HG02938 (cell line): ENCODE results near the gene LRRFIP1.

Source experiments
- ATAC-seq: cut with Tn5 transposase; IDR thresholded peaks from one replicate; pipeline ENCODE4 v1.9.1; 2021; ENCODE audit warnings: mild to moderate bottlenecking, moderate library complexity; ENCODE audit not compliant: unreplicated experiment

Gene LRRFIP1

DNA sequence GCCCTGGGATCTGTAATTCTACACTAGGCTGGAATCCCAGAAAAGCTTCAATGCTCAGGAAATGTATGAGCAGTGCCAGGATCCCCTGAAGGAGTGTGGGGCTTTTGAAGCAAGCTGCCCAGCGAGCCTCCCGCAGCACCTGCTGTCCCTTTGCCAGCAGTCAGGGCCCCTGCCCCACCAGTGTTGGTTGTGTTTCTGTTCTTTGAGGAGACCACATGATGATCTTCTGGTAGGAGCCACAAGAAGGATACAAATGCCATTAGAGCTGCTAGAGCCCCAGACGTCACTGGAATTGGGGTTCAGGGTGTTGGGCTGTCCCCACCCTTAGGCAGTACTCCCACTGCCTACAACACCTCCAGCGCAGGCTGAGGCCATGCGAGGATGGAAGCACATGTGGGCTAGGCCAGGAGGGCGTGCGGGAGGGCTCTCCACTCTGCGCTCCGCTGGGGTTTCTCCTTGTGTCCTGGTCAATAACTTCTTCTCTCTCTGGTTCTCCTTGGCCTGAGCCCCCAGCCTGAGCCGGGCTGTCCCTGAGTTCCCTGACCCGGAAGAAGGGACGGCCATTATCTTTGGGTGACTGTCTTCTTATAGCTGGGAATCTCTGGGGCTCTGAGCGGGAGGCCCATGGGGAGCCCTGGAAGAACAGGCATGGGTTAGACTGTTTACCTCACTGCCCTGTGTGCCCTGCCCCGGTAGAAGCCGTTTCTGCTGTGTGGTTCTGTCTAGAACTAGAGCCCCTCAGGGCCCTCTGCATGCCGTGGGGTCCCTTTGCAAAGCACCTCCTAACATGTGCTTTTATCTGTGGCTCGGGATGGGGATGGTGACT lies 73.9 kb downstream of the LRRFIP1 start:
- ATAC-seq, result no peak

DNA sequence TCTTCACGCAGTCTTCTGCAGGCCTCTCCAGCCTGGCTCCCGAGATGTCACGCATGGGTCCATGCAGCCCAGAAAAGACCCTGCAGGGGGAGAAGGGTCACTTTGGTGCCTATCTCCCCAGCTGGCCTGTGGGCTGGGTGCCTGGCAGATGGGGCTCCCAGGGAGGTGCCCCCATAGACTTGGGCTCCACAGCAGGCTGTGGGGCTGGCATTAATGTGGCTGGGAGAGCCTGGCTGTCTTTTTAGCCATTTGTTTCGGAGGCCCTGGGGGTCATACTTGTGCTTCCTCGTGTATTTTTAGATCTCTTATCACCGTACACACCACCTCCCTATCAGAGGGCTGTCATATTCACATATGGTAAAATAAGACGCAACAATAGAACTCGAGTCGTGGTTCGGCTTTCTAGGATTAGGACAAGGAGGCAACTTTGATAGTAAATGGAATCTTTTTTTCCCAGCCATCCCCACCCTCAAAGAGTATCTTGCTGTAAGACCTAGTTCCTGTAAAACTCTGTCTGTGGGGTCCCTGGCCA lies 74.5 kb downstream of the LRRFIP1 start:
- ATAC-seq, result no peak

GRCh38 chr2:237702441-237703391 lies 75.3 kb downstream of the LRRFIP1 start:
- ATAC-seq, result no peak

DNA sequence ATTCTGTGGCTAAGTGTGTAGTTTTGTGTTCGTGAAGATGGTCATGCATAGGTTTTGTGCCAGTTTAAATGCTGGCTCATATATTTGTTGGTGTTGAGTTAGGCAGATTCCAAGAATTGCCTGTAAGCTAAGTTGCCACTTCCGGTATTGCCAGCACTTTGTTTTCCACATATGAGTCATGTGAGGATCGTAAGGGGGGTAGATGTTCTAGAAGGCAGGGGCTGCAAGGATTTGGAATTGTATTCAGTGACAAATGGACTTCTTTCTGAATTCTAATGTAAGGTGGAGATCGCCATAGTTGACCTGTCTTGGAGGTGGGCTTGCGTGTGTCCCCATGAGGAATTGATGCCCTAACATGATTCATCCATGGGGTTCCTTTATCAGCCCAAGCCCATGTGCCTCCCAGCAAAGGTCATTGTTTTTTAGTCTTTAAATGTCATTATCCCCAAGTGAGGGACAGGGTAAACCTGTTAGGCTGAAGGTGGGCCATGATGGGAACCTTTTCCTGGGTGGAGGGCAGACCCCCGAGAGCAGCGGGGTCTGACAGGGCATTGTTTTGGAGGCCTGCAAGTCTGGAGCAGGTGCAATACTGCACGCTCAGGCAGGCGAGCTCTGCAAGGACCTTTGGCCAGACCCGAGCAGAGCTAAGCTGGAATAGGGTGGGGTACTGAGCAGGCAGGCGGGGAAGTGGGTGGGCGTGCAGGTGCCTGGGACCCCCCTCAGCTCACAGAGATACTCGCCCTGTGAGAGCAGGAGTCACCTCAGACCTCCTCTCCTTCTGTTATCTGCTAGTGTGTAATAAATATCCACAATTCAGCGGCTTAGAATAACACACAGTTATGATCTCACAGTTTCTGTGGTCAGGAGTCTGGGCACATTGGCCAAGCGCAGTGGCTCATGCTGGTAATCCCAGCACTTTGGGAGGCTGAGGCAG lies 77.4 kb downstream of the LRRFIP1 start:
- ATAC-seq, result no peak

GRCh38 chr2:237706257-237706656 lies 78.9 kb downstream of the LRRFIP1 start:
- ATAC-seq, result no peak

- ATAC-seq, result no peak
These were observed 80.6 kb downstream of the LRRFIP1 start for GRCh38 chr2:237708065-237708398.

DNA sequence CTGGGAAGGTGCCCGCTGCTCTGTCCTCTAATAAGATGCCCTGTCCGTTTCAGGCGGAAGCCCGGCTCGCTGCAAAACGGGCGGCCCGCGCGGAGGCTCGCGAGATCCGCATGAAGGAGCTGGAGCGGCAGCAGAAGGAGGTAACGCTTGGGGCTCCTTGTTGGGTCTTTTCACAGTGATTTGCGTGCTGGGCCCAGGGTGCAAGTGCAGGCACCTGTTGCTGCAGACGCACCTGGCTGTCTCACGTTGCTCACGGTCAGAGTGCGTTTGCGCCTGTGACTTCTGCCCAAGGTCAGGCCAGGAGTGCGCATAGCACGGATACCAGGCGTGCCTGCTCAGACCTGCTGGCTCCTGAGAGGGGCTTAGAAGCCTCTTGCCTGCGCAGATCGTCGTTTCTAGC lies 81.1 kb downstream of the LRRFIP1 start:
- no peak for ATAC-seq

DNA sequence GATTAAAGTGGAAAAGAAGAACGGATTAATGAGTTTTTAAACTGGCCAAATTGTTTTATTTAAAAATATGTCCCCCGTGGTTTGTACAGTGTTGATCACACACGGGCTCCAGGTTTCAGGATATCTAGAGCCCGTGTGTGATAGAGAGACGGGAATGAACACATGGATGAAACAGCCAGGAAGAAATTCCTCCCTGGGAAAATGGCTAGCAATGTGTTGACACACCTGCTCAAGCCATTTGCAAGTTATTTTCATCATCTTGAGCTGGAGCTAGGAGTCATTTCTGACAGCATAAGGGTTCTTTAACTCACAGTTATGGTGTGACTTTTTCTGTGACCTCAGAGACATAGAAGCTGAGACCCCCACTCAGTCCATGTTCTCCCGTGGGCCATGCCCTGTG lies 81.6 kb downstream of the LRRFIP1 start:
- no peak for ATAC-seq

DNA sequence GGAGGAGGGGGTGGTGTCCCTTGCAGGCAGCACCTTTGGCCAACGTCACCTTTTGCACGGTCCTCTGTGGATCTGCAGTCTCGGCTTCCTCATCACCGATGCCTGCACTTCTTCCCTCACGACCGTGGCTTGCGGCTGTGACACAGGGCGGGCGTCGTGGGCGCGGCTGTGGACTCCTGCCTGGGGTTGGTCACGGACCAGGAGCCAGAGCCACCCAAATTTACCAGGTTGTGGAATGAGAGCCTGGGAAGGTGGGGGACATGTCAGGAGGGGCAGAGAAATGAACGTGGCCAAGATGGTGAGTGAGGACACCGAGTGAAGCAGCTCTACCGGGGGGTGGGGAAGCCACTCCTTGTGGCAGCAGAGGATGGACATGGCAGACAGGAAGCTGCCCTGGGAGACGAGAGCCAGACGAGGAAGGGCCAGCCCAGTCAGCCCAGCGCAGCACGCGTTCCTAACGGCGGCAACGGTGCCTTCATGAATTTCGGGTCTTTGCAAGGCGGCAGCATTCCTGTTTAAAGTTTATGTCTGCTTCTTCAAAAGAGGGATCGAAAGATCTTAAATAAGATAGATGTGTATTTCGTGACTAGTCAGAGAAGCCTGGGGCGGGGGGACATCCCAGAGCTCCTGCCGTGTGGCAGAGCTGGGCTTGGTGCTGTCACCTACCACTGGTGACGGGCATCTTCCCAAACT lies 84.2 kb downstream of the LRRFIP1 start:
- ATAC-seq, result no peak

DNA sequence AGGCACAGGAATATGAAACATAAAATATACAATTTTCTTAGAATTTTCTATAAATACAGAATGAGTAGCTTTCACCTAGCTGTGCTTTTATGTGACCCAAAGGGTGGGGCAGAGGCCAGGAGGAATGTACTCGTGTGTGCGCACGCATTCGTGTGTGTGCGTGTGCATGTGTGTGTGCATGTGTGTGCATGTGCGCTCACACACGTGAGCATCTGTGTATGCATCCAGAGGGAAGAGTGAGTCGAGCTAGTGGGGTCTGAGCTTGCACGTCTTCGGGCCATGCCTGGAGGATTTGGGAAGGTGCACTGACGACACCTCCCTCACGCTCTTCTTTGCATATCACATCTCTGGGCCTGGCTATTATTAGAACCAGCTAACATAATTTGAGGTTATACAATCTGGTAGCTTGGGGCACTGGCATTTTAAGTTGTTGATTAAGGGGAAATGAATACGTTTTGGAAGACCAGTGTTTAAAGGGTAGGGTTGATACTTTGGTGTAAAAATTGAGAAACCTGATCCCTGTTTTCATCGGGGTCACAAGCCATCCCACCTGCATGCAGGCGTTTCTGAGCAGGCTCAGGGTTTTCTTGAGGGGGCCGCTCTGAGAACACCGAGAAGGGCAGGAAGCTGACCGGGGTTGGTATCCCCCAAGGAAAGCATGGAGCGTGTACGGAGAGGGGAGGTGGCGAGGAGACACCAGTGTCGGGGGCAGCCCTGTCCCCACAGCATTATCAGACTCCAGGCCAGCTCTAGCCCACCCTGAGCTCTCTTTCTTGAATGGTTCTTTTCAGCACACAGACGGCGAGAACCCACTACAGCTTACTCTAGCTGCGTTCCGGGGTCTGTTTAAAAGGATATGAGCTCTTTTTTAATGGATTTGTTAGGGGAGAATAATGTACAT lies 85.3 kb downstream of the LRRFIP1 start:
- ATAC-seq, result no peak

GRCh38 chr2:237714690-237715458 lies 87.5 kb downstream of the LRRFIP1 start:
- no peak for ATAC-seq

GRCh38 chr2:237715459-237715947 lies 88.1 kb downstream of the LRRFIP1 start:
- no peak for ATAC-seq

- no peak for ATAC-seq
These were observed 88.6 kb downstream of the LRRFIP1 start for GRCh38 chr2:237716011-237716410.

- ATAC-seq, result no peak
These were observed 90.2 kb downstream of the LRRFIP1 start for GRCh38 chr2:237717366-237718276.

- ATAC-seq, result no peak
These were observed 90.9 kb downstream of the LRRFIP1 start for GRCh38 chr2:237718277-237718634.

GRCh38 chr2:237720444-237720843 lies 93.1 kb downstream of the LRRFIP1 start:
- no peak for ATAC-seq

DNA sequence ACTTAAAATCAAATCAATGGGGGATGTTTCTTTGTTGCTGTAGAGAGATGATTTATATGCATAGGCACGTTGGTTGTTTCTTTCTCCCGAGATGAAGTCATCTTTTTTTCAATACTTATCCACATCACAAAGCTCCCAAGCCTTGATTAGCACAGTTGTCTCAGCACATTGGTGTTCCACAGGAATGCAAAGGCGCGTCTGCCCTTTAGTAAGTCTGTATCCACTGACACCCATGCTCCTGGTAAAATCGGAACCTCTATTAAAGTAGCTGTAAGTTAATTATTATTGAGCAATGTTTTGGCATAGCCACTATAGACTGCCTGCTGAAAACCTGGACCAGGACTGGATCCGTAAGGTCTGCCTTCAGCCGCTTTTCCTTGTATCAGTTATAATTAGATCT lies 93.6 kb downstream of the LRRFIP1 start:
- no peak for ATAC-seq
